Measurements from ENCODE around the gene ETHE1. TPM values are rescaled to one million over a fixed set of nuclear protein-coding genes. Genes with fewer than 3 reads are reported as not detected.

The ETHE1 gene
- total RNA-seq, 2 donors from 2014 or later = 101 to 125 TPM

GRCh38 chr19:43471091-43471490, 55.9 kb downstream of the ETHE1 start:
- Mint-ChIP-seq H3K36me3 (ENCODE audit: insufficient read depth in 2 of 2) (peaks cover 0 to 6% of the 10 kb centered on the region in 2 donors), H3K4me3 (no peak overlapping the region), H3K4me1 (ENCODE audit: low read depth) (peaks cover 71% of the 10 kb centered on the region), H3K9me3 (peaks cover 0 to 1% of the 10 kb centered on the region in 2 donors), H3K27ac (no peak overlapping the region), H3K27me3 (ENCODE audit: low read depth) (no peaks in the 10 kb centered on the region)
- DNase-seq (no peak), ATAC-seq (replicated peaks in 1 of 2) (no peak)

DNA sequence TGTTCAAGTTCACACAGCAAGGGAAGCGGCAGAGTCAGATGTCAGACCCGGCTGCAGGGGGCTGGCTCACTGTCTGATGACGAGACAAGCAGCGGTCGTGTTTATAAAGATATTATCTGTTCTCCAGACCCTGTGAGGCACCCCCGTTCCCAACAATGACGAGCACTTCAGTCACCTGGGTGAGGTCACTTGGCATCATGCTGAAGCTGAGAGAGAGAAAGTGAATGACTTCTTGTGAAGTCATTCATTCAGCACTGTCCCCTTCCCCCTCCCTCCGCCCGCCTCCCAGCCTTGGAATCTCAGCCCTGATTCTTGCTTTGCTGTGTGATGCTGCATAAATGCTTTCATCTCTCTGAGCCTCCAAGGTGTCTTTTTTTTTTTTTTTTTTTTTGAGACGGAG, 56.7 kb downstream of the ETHE1 start:
- DNase-seq = peak; percentile 53 to 63
- peak; percentile 77 to 81 for ATAC-seq (replicated peaks in 1 of 2)
- H3K27me3 Mint-ChIP-seq (ENCODE audit: low read depth) = no peaks in the 10 kb centered on the region
- H3K4me3 Mint-ChIP-seq = peak overlapping the region; percentile 27 to 50
- no peak overlapping the region for H3K27ac Mint-ChIP-seq
- peaks cover 0 to 3% of the 10 kb centered on the region in 2 donors for H3K36me3 Mint-ChIP-seq (ENCODE audit: insufficient read depth in 2 of 2)
- H3K9me3 Mint-ChIP-seq = no peaks in the 10 kb centered on the region
- peaks cover 69% of the 10 kb centered on the region for H3K4me1 Mint-ChIP-seq (ENCODE audit: low read depth)

DNA sequence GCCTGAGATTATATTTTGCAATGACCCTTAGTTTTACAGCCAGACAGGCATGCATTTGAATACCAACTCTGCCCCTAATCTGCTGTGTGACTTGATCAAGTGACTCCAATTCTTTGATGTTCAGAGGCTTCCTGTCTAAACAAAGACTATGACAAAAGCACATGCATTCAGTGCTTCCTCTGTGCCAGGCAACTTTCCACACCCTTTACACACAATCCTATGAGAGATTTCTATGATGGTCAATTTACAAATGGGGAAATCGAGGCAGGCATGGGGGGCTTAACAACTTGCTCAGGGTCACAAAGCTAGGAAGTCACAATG, 57.9 kb downstream of the ETHE1 start:
- no peak for DNase-seq
- Mint-ChIP-seq H3K9me3 (no peaks in the 10 kb centered on the region), H3K27ac (no peak overlapping the region), H3K36me3 (ENCODE audit: insufficient read depth in 2 of 2) (peaks cover 0 to 2% of the 10 kb centered on the region in 2 donors), H3K4me3 (no peak overlapping the region), H3K27me3 (ENCODE audit: low read depth) (no peaks in the 10 kb centered on the region), H3K4me1 (ENCODE audit: low read depth) (peaks cover 67% of the 10 kb centered on the region)
- no peak for ATAC-seq (replicated peaks in 1 of 2)

DNA sequence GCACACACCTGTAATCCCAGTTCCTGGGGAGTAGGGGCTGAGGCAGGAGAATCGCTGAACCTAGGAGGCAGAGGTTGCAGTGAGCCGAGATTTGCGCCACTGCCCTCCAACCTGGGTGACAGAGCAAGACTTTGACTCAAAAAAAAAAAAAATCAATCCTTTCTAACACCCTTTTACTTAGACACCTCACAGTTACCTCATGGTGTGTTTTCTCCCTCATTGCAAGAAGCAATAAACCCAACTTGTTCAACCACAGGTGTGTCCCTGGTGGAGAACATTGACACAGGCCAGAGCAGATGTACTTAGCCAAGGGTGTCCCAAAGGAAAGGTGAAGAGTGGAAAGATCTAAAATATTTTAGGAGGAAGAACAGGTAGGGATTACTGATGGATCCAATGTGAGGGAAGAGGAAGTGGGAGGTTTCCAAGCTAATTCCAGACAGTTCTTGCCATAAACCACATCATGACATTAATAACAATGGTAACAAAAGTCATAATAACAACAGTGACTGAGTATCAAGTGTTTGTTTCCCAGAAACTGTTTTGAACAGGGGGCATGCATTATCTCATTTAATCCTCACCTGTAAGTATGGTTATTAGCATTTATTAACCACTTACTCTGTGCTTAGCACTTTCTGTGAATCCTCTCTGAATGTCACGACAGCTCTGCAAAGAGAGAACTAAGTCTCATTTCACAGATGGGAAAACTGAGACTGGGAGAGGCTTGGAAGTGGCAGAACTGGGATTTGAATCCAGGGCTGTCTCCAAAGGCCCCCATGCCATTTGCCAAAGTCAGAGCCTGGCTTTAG, 58.4 kb downstream of the ETHE1 start:
- Mint-ChIP-seq H3K4me1 (ENCODE audit: low read depth) (peaks cover 67% of the 10 kb centered on the region), H3K27ac (no peak overlapping the region), H3K36me3 (ENCODE audit: insufficient read depth in 2 of 2) (no peaks in the 10 kb centered on the region), H3K4me3 (peak overlapping the region in 1 of 2 donors; percentile 18), H3K9me3 (no peaks in the 10 kb centered on the region), H3K27me3 (ENCODE audit: low read depth) (no peaks in the 10 kb centered on the region)
- no peak for DNase-seq
- no peak for ATAC-seq (replicated peaks in 1 of 2)

GRCh38 chr19:43467730-43468129, 59.3 kb downstream of the ETHE1 start:
- ATAC-seq (replicated peaks in 1 of 2) = no peak
- Mint-ChIP-seq H3K36me3 (ENCODE audit: insufficient read depth in 2 of 2) (no peaks in the 10 kb centered on the region), H3K4me1 (ENCODE audit: low read depth) (peaks cover 71% of the 10 kb centered on the region), H3K4me3 (no peak overlapping the region), H3K27ac (no peak overlapping the region), H3K27me3 (ENCODE audit: low read depth) (no peaks in the 10 kb centered on the region), H3K9me3 (no peaks in the 10 kb centered on the region)
- DNase-seq = no peak

DNA sequence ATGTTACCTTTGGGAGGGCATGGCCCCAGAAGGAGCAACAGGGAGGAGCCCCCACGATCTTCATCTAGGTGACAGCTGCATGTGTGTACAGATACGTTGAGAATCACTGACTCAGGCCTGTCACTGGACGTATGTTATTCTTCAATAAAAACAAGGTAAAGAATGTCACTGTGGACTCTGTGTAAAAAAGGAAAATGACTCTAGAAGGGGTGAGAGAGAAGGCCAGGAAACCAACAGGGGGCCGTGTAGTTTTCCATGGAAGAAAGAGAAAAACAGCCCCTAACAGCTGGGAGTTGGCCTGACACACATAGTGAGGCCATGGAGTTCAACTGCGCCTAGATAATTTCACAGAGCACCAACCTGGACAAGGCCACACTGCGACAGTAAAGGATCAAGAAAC, 59.7 kb downstream of the ETHE1 start:
- Mint-ChIP-seq H3K27me3 (ENCODE audit: low read depth) (no peaks in the 10 kb centered on the region), H3K27ac (peak overlapping the region; percentile 6), H3K36me3 (ENCODE audit: insufficient read depth in 2 of 2) (no peaks in the 10 kb centered on the region), H3K4me3 (no peak overlapping the region), H3K4me1 (ENCODE audit: low read depth) (peaks cover 74% of the 10 kb centered on the region), H3K9me3 (no peaks in the 10 kb centered on the region)
- DNase-seq (no peak), ATAC-seq (replicated peaks in 1 of 2) (no peak)

DNA sequence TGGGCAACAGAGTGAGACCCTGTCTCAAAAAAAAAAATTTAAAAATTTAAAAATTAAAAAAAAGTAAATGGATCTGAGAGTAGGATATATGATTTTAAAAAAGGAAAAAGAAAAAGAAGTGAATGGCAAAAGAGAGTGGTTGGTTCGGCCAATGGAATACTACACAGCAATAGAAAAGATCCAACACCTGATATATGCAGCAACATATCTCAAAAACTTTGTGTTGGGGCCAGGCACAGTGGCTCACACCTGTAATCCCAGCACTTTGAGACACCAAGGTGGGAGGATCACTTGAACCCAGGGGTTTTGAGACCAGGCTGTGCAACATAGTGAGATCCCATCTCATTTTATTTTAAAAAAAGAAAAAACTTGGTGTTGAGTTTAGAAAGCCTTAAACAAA, 60.2 kb downstream of the ETHE1 start:
- Mint-ChIP-seq H3K36me3 (ENCODE audit: insufficient read depth in 2 of 2) (no peaks in the 10 kb centered on the region), H3K9me3 (no peaks in the 10 kb centered on the region), H3K27me3 (ENCODE audit: low read depth) (no peaks in the 10 kb centered on the region), H3K4me3 (no peak overlapping the region), H3K4me1 (ENCODE audit: low read depth) (peaks cover 79% of the 10 kb centered on the region), H3K27ac (no peak overlapping the region)
- ATAC-seq (replicated peaks in 1 of 2) (no peak), DNase-seq (no peak)

DNA sequence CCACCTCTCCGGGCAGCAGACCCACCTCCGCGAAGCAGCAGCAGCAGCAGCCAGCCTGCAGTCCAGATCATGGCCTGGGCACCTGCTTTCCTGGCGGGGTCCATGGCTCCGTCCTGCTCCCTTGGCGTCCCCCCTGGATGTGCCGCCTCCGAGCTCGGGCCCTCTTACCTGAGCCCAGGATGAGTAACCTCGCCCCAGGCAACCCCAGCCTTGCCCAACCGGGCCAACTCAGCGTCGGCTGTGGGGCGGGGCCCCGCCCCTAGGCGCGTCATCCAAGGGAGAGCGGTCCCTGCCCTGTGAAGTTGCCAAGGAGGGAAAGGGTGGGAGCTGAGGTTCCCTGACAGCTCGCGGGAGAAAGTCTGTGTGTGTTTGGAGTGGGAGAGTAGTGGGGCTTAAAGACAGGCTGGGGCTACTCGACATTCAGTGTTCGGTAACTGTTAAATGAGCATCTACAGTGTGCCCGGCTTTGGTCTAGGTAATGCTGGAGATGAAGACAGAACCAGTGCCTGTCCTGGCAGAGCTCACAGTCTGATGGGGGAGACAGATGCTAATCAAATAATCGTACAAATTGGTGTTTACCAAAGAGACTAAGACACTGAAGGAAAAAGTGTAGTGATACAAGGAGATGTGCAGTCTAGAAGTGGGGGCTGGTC, 61.4 kb downstream of the ETHE1 start, which contains the start of gene LYPD3:
LYPD3 (minus strand) TSS at position 141 of the 653 bp plus-strand sequence; CDS start at position 104, 37 bp downstream.
- ATAC-seq (replicated peaks in 1 of 2) (no peak), DNase-seq (peak in 1 of 2 donors; percentile 22)
- H3K9me3 Mint-ChIP-seq = no peaks in the 10 kb centered on the region
- H3K27ac Mint-ChIP-seq = peak within 1 kb of the TSS; percentile 32
- H3K4me1 Mint-ChIP-seq (ENCODE audit: low read depth) = peaks cover 79% of the 10 kb centered on the region
- no peaks in the 10 kb centered on the region for H3K27me3 Mint-ChIP-seq (ENCODE audit: low read depth)
- no peaks in the 10 kb centered on the region for H3K36me3 Mint-ChIP-seq (ENCODE audit: insufficient read depth in 2 of 2)
- H3K4me3 Mint-ChIP-seq = peak within 1 kb of the TSS; percentile 94 to 96

- Mint-ChIP-seq H3K27me3 (ENCODE audit: low read depth) (no peaks in the 10 kb centered on the region), H3K4me3 (peak overlapping the region; percentile 94 to 96), H3K27ac (peak overlapping the region; percentile 72), H3K9me3 (no peaks in the 10 kb centered on the region), H3K4me1 (ENCODE audit: low read depth) (peaks cover 66% of the 10 kb centered on the region), H3K36me3 (ENCODE audit: insufficient read depth in 2 of 2) (no peaks in the 10 kb centered on the region)
- DNase-seq (peak in 1 of 2 donors; percentile 82), ATAC-seq (replicated peaks in 1 of 2) (peak; percentile 41 to 56)
Observed at GRCh38 chr19:43464134-43464775, 62.7 kb downstream of the ETHE1 start.

GRCh38 chr19:43463381-43464133, 63.4 kb downstream of the ETHE1 start:
- H3K27ac Mint-ChIP-seq = peak overlapping the region; percentile 72
- DNase-seq = peak; percentile 99
- H3K4me1 Mint-ChIP-seq (ENCODE audit: low read depth) = peaks cover 59% of the 10 kb centered on the region
- peak overlapping the region; percentile 94 to 96 for H3K4me3 Mint-ChIP-seq
- ATAC-seq (replicated peaks in 1 of 2) = peak; percentile 87 to 88
- H3K27me3 Mint-ChIP-seq (ENCODE audit: low read depth) = no peaks in the 10 kb centered on the region
- no peaks in the 10 kb centered on the region for H3K9me3 Mint-ChIP-seq
- H3K36me3 Mint-ChIP-seq (ENCODE audit: insufficient read depth in 2 of 2) = no peaks in the 10 kb centered on the region

DNA sequence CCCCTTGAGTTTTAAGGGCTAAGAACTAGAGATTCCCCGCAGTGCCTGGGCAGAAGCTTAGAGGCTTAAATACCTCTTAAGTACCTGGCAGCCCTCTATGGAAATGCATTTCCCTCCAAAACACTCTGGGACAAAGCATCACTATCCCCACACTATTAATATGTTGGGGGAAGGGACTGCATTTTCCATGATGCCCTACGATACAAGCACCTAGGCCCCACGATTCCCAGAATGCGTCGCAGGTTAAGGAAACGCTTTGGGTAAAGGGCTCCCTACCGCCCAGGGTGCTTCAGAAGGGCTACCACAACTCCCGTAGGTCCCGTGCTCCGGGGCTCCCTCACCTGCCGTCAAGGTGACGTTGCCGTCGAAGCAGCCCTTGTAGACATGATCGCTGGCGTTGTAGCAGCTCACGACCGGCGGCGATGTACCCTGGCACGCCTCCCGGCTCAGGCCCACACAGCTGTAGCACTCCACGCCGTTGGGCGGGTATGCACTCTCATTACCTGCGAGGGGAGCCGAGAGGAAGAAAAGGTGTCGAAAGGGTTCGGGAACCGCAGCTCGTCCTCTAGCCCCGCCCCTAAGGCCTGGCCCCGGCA, 64.1 kb downstream of the ETHE1 start:
- Mint-ChIP-seq H3K27ac (no peak overlapping the region), H3K27me3 (ENCODE audit: low read depth) (no peaks in the 10 kb centered on the region), H3K4me3 (peak overlapping the region; percentile 94 to 96), H3K36me3 (ENCODE audit: insufficient read depth in 2 of 2) (no peaks in the 10 kb centered on the region), H3K9me3 (no peaks in the 10 kb centered on the region), H3K4me1 (ENCODE audit: low read depth) (peaks cover 53% of the 10 kb centered on the region)
- ATAC-seq (replicated peaks in 1 of 2) (no peak), DNase-seq (no peak)

- Mint-ChIP-seq H3K27ac (no peak overlapping the region), H3K36me3 (ENCODE audit: insufficient read depth in 2 of 2) (no peaks in the 10 kb centered on the region)
Observed at GRCh38 chr19:43462383-43462782, 64.6 kb downstream of the ETHE1 start.

More at GRCh38 chr19:43462383-43462782, 64.6 kb downstream of the ETHE1 start:
- DNase-seq = no peak
- ATAC-seq (replicated peaks in 1 of 2) = no peak
- Mint-ChIP-seq H3K4me1 (ENCODE audit: low read depth) (peaks cover 53% of the 10 kb centered on the region), H3K9me3 (no peaks in the 10 kb centered on the region), H3K4me3 (peak overlapping the region; percentile 94 to 96), H3K27me3 (ENCODE audit: low read depth) (no peaks in the 10 kb centered on the region)

All from activated T-cell treated with anti-CD3 and anti-CD28 coated beads, Interleukin-2, amount 50 U/mL, for 72 hours (primary cell).